Smooth muscle cell (in vitro differentiated cells): ENCODE data around the gene RPSA. TPM values are rescaled to one million over a fixed set of nuclear protein-coding genes. Genes with fewer than 3 reads are reported as not detected.

Experiments used
- DNase-seq: peaks from one replicate; lab custom pipeline; 2025; ENCODE audit not compliant: unreplicated experiment; lab: John Stamatoyannopoulos, UW
- H2AFZ ChIP-seq: fragments of 200-600 bp; sonication (generic); 2 replicates; pipeline ENCODE4 v1.6.0; 2016; ENCODE audit warnings: antibody characterized with exemption, low read depth, mild to moderate bottlenecking
- H3F3A ChIP-seq: fragments of 200-600 bp; sonication (generic); 2 replicates; pipeline ENCODE4 v1.6.0; 2017; ENCODE audit warnings: antibody characterized with exemption, low read depth
- H3K27ac ChIP-seq: fragments of 200-600 bp; sonication (generic); 2 replicates; pipeline ENCODE4 v1.5.1; 2016; ENCODE audit warnings: low read depth, mild to moderate bottlenecking
- H3K27me3 ChIP-seq: fragments of 200-600 bp; sonication (generic); 2 replicates; pipeline ENCODE4 v1.6.1; 2016; ENCODE audit warnings: low read depth, mild to moderate bottlenecking
- H3K36me3 ChIP-seq: fragments of 200-600 bp; sonication (generic); 2 replicates; pipeline ENCODE4 v1.5.1; 2016; ENCODE audit warnings: low read depth
- H3K4me1 ChIP-seq: fragments of 200-600 bp; sonication (generic); 2 replicates; pipeline ENCODE4 v1.5.1; 2016; ENCODE audit warnings: low read depth
- H3K4me2 ChIP-seq: fragments of 200-600 bp; sonication (generic); 2 replicates; pipeline ENCODE4 v1.6.0; 2016; ENCODE audit warnings: mild to moderate bottlenecking
- H3K4me3 ChIP-seq: fragments of 200-600 bp; sonication (generic); 2 replicates; pipeline ENCODE4 v1.5.1; 2016; ENCODE audit warnings: mild to moderate bottlenecking
- H3K79me2 ChIP-seq: fragments of 200-600 bp; sonication (generic); 2 replicates; pipeline ENCODE4 v1.6.0; 2016; ENCODE audit warnings: low read depth, mild to moderate bottlenecking
- H3K9ac ChIP-seq: fragments of 200-600 bp; sonication (generic); 2 replicates; pipeline ENCODE4 v1.6.0; 2016; ENCODE audit warnings: low read depth
- H3K9me3 ChIP-seq: fragments of 200-600 bp; sonication (generic); replicated peaks from 2 replicates; pipeline ENCODE4 v1.5.1; 2016; ENCODE audit warnings: low read depth
- H4K20me1 ChIP-seq: fragments of 200-600 bp; sonication (generic); 2 replicates; pipeline ENCODE4 v1.6.0; 2016; ENCODE audit warnings: low read depth
- CTCF ChIP-seq: fragments of 200-600 bp; sonication (generic); IDR thresholded peaks from 2 replicates; pipeline ENCODE4 v1.5.1; 2017; ENCODE audit warnings: borderline replicate concordance, mild to moderate bottlenecking, antibody characterized with exemption; ENCODE audit not compliant: insufficient read depth, poor library complexity, severe bottlenecking
- WGBS: methylation state at CpG from one replicate; pipeline ENCODE4 v1.1.7; 2016; ENCODE audit warnings: low lambda C conversion rate; 5-methylcytosine and 5-hydroxymethylcytosine counted together
- polyA plus RNA-seq: library from polyadenylated mRNA; unstranded; fragments of >200 nt; fragmentation: Nextera tagmentation; extraction: Ambion mirVana; gene quantifications from 2 replicates; pipeline ENCODE4 v1.2.1, GENCODE V29; 2016
- total RNA-seq: library from RNA; depleted of rRNA; stranded (reverse); fragments of >200 nt; gene quantifications from 2 replicates; pipeline ENCODE4 v1.2.3, GENCODE V29; 2014

The RPSA gene
- total and polyA plus RNA-seq, 2 experiments from 2014 or later = 355 to 1,254 TPM

GRCh38 chr3:39383881-39384664 is 22.4 kb upstream of the RPSA start:
- H3K9ac ChIP-seq = peak overlapping the region; percentile 75
- peaks cover 48% of the 10 kb centered on the region for H4K20me1 ChIP-seq
- peaks cover 47% of the 10 kb centered on the region for H3K79me2 ChIP-seq
- DNase-seq = no peak
- TF ChIP-seq CTCF = no peak
- H3K4me1 ChIP-seq = peaks cover 9% of the 10 kb centered on the region
- peak overlapping the region; percentile 67 for H3K4me3 ChIP-seq
- H2AFZ ChIP-seq = peak overlapping the region; percentile 79
- H3F3A ChIP-seq = no peaks in the 10 kb centered on the region
- WGBS = under 1% methylated on average over 58 of the region's 66 CpGs
- H3K27me3 ChIP-seq = no peaks in the 10 kb centered on the region
- peak overlapping the region; percentile 81 for H3K27ac ChIP-seq
- no peaks in the 10 kb centered on the region for H3K36me3 ChIP-seq
- peak overlapping the region; percentile 90 for H3K4me2 ChIP-seq
- H3K9me3 ChIP-seq = no peaks in the 10 kb centered on the region

GRCh38 chr3:39384665-39385000 is 21.9 kb upstream of the RPSA start:
- H3K9ac ChIP-seq = no peak overlapping the region
- peak overlapping the region; percentile 67 for H3K4me3 ChIP-seq
- TF ChIP-seq CTCF = no peak
- H3F3A ChIP-seq = no peaks in the 10 kb centered on the region
- WGBS = 78% methylated on average over 14 of the region's 14 CpGs
- DNase-seq = no peak
- peaks cover 3% of the 10 kb centered on the region for H3K36me3 ChIP-seq
- peaks cover 9% of the 10 kb centered on the region for H3K4me1 ChIP-seq
- no peak overlapping the region for H2AFZ ChIP-seq
- H3K27ac ChIP-seq = no peak overlapping the region
- peaks cover 52% of the 10 kb centered on the region for H4K20me1 ChIP-seq
- no peaks in the 10 kb centered on the region for H3K9me3 ChIP-seq
- no peaks in the 10 kb centered on the region for H3K27me3 ChIP-seq
- H3K4me2 ChIP-seq = peak overlapping the region; percentile 90
- peaks cover 47% of the 10 kb centered on the region for H3K79me2 ChIP-seq

- DNase-seq = no peak
- no peak overlapping the region for H3K27ac ChIP-seq
- no peaks in the 10 kb centered on the region for H3K9me3 ChIP-seq
- no peaks in the 10 kb centered on the region for H3F3A ChIP-seq
- no peaks in the 10 kb centered on the region for H3K27me3 ChIP-seq
- H3K9ac ChIP-seq = no peak overlapping the region
- H3K36me3 ChIP-seq = peaks cover 4% of the 10 kb centered on the region
- TF ChIP-seq CTCF = no peak
- peaks cover 47% of the 10 kb centered on the region for H3K79me2 ChIP-seq
- peak overlapping the region; percentile 90 for H3K4me2 ChIP-seq
- H4K20me1 ChIP-seq = peaks cover 52% of the 10 kb centered on the region
- H3K4me1 ChIP-seq = peaks cover 9% of the 10 kb centered on the region
- 72% methylated on average over 9 of the region's 9 CpGs for WGBS
- no peak overlapping the region for H2AFZ ChIP-seq
- no peak overlapping the region for H3K4me3 ChIP-seq
These were observed 20.9 kb upstream of the RPSA start for GRCh38 chr3:39385456-39386090.
